ENCODE results near the gene CHCHD6. TPM values are rescaled to one million over a fixed set of nuclear protein-coding genes. Genes with fewer than 3 reads are reported as not detected.

CHCHD6 gene
- total and polyA plus RNA-seq, 5 donors from 2014 or later: 5.6 to 10.5 (median 8.1) TPM

- Mint-ChIP-seq H3K27me3 (peaks cover 10% of the 10 kb centered on the region), H3K4me3 (peak overlapping the region; percentile 88 to 95 (median 90)), H3K9me3 (peaks cover 0 to 2% (median 0%) of the 10 kb centered on the region in 7 donors), H3K4me1 (peaks cover 0 to 18% (median 8%) of the 10 kb centered on the region in 4 donors), H3K36me3 (no peaks in the 10 kb centered on the region), H3K27ac (peak overlapping the region; percentile 63 to 93 (median 90))
- Histone ChIP-seq H3K36me3 (ENCODE audit: control insufficient read depth, insufficient read depth, low read length) (no peaks in the 10 kb centered on the region), H3K9me3 (ENCODE audit: control insufficient read depth in 2 of 2, low read length in 2 of 2) (no peaks in the 10 kb centered on the region), H3K27me3 (ENCODE audit: control insufficient read depth, insufficient read depth, low read length) (no peaks in the 10 kb centered on the region), H3K4me3 (ENCODE audit: low read depth, low read length) (peak overlapping the region; percentile 57), H3K27ac (ENCODE audit: insufficient read depth, low read length, poor library complexity, severe bottlenecking) (peak overlapping the region; percentile 94), H3K4me1 (ENCODE audit: control insufficient read depth, insufficient read depth, low read length, poor library complexity, severe bottlenecking) (peaks cover 20% of the 10 kb centered on the region)
- ATAC-seq (ENCODE audit: low read depth in 2 of 2) (peak; percentile 5 to 11), DNase-seq (peak in 1 of 3 donors; percentile 52)
Measured at GRCh38 chr3:126982126-126982470, 278.1 kb downstream of the CHCHD6 start.

GRCh38 chr3:126982471-126983175, 278.6 kb downstream of the CHCHD6 start, which contains the start of gene PLXNA1:
Gene PLXNA1 (plus strand): TSS chr3:126983115. CDS start chr3:126988594, 5,479 bp downstream.
- DNase-seq: peak; percentile 81 to 94 (median 90)
- Mint-ChIP-seq H3K4me3 (peak within 1 kb of the TSS; percentile 88 to 95 (median 90)), H3K36me3 (no peaks in the 10 kb centered on the region), H3K9me3 (peaks cover 0 to 2% (median 0%) of the 10 kb centered on the region in 7 donors), H3K27ac (peak within 1 kb of the TSS; percentile 63 to 93 (median 90)), H3K27me3 (peaks cover 10% of the 10 kb centered on the region), H3K4me1 (peaks cover 0 to 23% (median 9%) of the 10 kb centered on the region in 4 donors)
- Histone ChIP-seq H3K4me1 (ENCODE audit: control insufficient read depth, insufficient read depth, low read length, poor library complexity, severe bottlenecking) (peaks cover 20% of the 10 kb centered on the region), H3K27me3 (ENCODE audit: control insufficient read depth, insufficient read depth, low read length) (no peaks in the 10 kb centered on the region), H3K9me3 (ENCODE audit: control insufficient read depth in 2 of 2, low read length in 2 of 2) (no peaks in the 10 kb centered on the region), H3K36me3 (ENCODE audit: control insufficient read depth, insufficient read depth, low read length) (no peaks in the 10 kb centered on the region), H3K27ac (ENCODE audit: insufficient read depth, low read length, poor library complexity, severe bottlenecking) (peak within 1 kb of the TSS; percentile 94), H3K4me3 (ENCODE audit: low read depth, low read length) (peak within 1 kb of the TSS; percentile 57)
- ATAC-seq (ENCODE audit: low read depth in 2 of 2): peak; percentile 86 to 87

- peaks cover 6% of the 10 kb centered on the region for H3K27me3 Mint-ChIP-seq
- H3K27ac Mint-ChIP-seq: no peak overlapping the region
- no peaks in the 10 kb centered on the region for H3K9me3 ChIP-seq (ENCODE audit: control insufficient read depth in 2 of 2, low read length in 2 of 2)
- H3K4me1 Mint-ChIP-seq: peaks cover 0 to 23% (median 9%) of the 10 kb centered on the region in 4 donors
- no peak overlapping the region for H3K4me3 ChIP-seq (ENCODE audit: low read depth, low read length)
- peak in 1 of 3 donors; percentile 1 for DNase-seq
- H3K36me3 ChIP-seq (ENCODE audit: control insufficient read depth, insufficient read depth, low read length): no peaks in the 10 kb centered on the region
- peaks cover 20% of the 10 kb centered on the region for H3K4me1 ChIP-seq (ENCODE audit: control insufficient read depth, insufficient read depth, low read length, poor library complexity, severe bottlenecking)
- H3K27ac ChIP-seq (ENCODE audit: insufficient read depth, low read length, poor library complexity, severe bottlenecking): no peak overlapping the region
- H3K27me3 ChIP-seq (ENCODE audit: control insufficient read depth, insufficient read depth, low read length): no peaks in the 10 kb centered on the region
- H3K4me3 Mint-ChIP-seq: no peak overlapping the region
- no peak for ATAC-seq (ENCODE audit: low read depth in 2 of 2)
- peaks cover 0 to 2% (median 0%) of the 10 kb centered on the region in 7 donors for H3K9me3 Mint-ChIP-seq
- H3K36me3 Mint-ChIP-seq: no peaks in the 10 kb centered on the region
Measured at GRCh38 chr3:126983276-126983652, 279.2 kb downstream of the CHCHD6 start.

- H3K36me3 Mint-ChIP-seq: no peaks in the 10 kb centered on the region
- Histone ChIP-seq H3K4me3 (ENCODE audit: low read depth, low read length) (no peak overlapping the region), H3K27ac (ENCODE audit: insufficient read depth, low read length, poor library complexity, severe bottlenecking) (no peak overlapping the region), H3K9me3 (ENCODE audit: control insufficient read depth in 2 of 2, low read length in 2 of 2) (no peaks in the 10 kb centered on the region), H3K36me3 (ENCODE audit: control insufficient read depth, insufficient read depth, low read length) (no peaks in the 10 kb centered on the region), H3K4me1 (ENCODE audit: control insufficient read depth, insufficient read depth, low read length, poor library complexity, severe bottlenecking) (peaks cover 20% of the 10 kb centered on the region), H3K27me3 (ENCODE audit: control insufficient read depth, insufficient read depth, low read length) (no peaks in the 10 kb centered on the region)
- peak overlapping the region in 3 of 4 donors; percentile 21 to 57 (median 44) for H3K4me3 Mint-ChIP-seq
- H3K27me3 Mint-ChIP-seq: peaks cover 6% of the 10 kb centered on the region
- H3K4me1 Mint-ChIP-seq: peaks cover 0 to 23% (median 9%) of the 10 kb centered on the region in 4 donors
- no peaks in the 10 kb centered on the region for H3K9me3 Mint-ChIP-seq
- ATAC-seq (ENCODE audit: low read depth in 2 of 2) (no peak), DNase-seq (peak; percentile 19 to 44 (median 25))
- H3K27ac Mint-ChIP-seq: no peak overlapping the region
Measured at GRCh38 chr3:126983653-126984390, 279.8 kb downstream of the CHCHD6 start.

- Mint-ChIP-seq H3K27me3 (peaks cover 6% of the 10 kb centered on the region), H3K36me3 (peaks cover 4% of the 10 kb centered on the region), H3K9me3 (no peaks in the 10 kb centered on the region), H3K4me1 (peaks cover 0 to 23% (median 9%) of the 10 kb centered on the region in 4 donors), H3K4me3 (peak overlapping the region in 3 of 4 donors; percentile 43 to 57 (median 48)), H3K27ac (no peak overlapping the region)
- no peaks in the 10 kb centered on the region for H3K27me3 ChIP-seq (ENCODE audit: control insufficient read depth, insufficient read depth, low read length)
- no peak overlapping the region for H3K4me3 ChIP-seq (ENCODE audit: low read depth, low read length)
- DNase-seq: peak in 1 of 3 donors; percentile 5
- no peaks in the 10 kb centered on the region for H3K9me3 ChIP-seq (ENCODE audit: control insufficient read depth in 2 of 2, low read length in 2 of 2)
- H3K27ac ChIP-seq (ENCODE audit: insufficient read depth, low read length, poor library complexity, severe bottlenecking): no peak overlapping the region
- peaks cover 20% of the 10 kb centered on the region for H3K4me1 ChIP-seq (ENCODE audit: control insufficient read depth, insufficient read depth, low read length, poor library complexity, severe bottlenecking)
- H3K36me3 ChIP-seq (ENCODE audit: control insufficient read depth, insufficient read depth, low read length): no peaks in the 10 kb centered on the region
- no peak for ATAC-seq (ENCODE audit: low read depth in 2 of 2)
Measured at GRCh38 chr3:126984391-126985131, 280.5 kb downstream of the CHCHD6 start.

GRCh38 chr3:126985132-126985985, 281.3 kb downstream of the CHCHD6 start:
- DNase-seq (no peak), ATAC-seq (ENCODE audit: low read depth in 2 of 2) (no peak)
- H3K4me1 ChIP-seq (ENCODE audit: control insufficient read depth, insufficient read depth, low read length, poor library complexity, severe bottlenecking): peaks cover 20% of the 10 kb centered on the region
- Mint-ChIP-seq H3K4me3 (peak overlapping the region; percentile 48 to 76 (median 66)), H3K27me3 (peaks cover 6% of the 10 kb centered on the region), H3K4me1 (peaks cover 0 to 20% (median 9%) of the 10 kb centered on the region in 4 donors), H3K9me3 (no peaks in the 10 kb centered on the region), H3K36me3 (peaks cover 4% of the 10 kb centered on the region), H3K27ac (no peak overlapping the region)
- H3K27me3 ChIP-seq (ENCODE audit: control insufficient read depth, insufficient read depth, low read length): no peaks in the 10 kb centered on the region
- no peak overlapping the region for H3K4me3 ChIP-seq (ENCODE audit: low read depth, low read length)
- no peaks in the 10 kb centered on the region for H3K9me3 ChIP-seq (ENCODE audit: control insufficient read depth in 2 of 2, low read length in 2 of 2)
- H3K36me3 ChIP-seq (ENCODE audit: control insufficient read depth, insufficient read depth, low read length): no peaks in the 10 kb centered on the region
- H3K27ac ChIP-seq (ENCODE audit: insufficient read depth, low read length, poor library complexity, severe bottlenecking): no peak overlapping the region

- Histone ChIP-seq H3K27me3 (ENCODE audit: control insufficient read depth, insufficient read depth, low read length) (no peaks in the 10 kb centered on the region), H3K9me3 (ENCODE audit: control insufficient read depth in 2 of 2, low read length in 2 of 2) (no peaks in the 10 kb centered on the region), H3K4me1 (ENCODE audit: control insufficient read depth, insufficient read depth, low read length, poor library complexity, severe bottlenecking) (peaks cover 20% of the 10 kb centered on the region), H3K27ac (ENCODE audit: insufficient read depth, low read length, poor library complexity, severe bottlenecking) (no peak overlapping the region), H3K4me3 (ENCODE audit: low read depth, low read length) (no peak overlapping the region), H3K36me3 (ENCODE audit: control insufficient read depth, insufficient read depth, low read length) (no peaks in the 10 kb centered on the region)
- Mint-ChIP-seq H3K27ac (no peak overlapping the region), H3K36me3 (peaks cover 9% of the 10 kb centered on the region), H3K27me3 (peaks cover 6% of the 10 kb centered on the region), H3K9me3 (no peaks in the 10 kb centered on the region), H3K4me3 (peak overlapping the region in 2 of 4 donors; percentile 62 to 70), H3K4me1 (peaks cover 0 to 20% (median 11%) of the 10 kb centered on the region in 4 donors)
- no peak for DNase-seq
- ATAC-seq (ENCODE audit: low read depth in 2 of 2): no peak
Measured at GRCh38 chr3:126986001-126986400, 282.0 kb downstream of the CHCHD6 start.

All from CD4-positive, CD25-positive, alpha-beta regulatory T cell (primary cell).